ENCODE data around the gene HMGN4.

HMGN4 gene

GRCh38 chr6:26552640-26553188 is 14.5 kb downstream of the HMGN4 start:
- peak in 1 of 14 donors; percentile 48 for DNase-seq

GRCh38 chr6:26553264-26553634 is 15.1 kb downstream of the HMGN4 start:
- peak in 13 of 14 donors; percentile 27 to 79 (median 56) for DNase-seq

GRCh38 chr6:26553635-26554446 is 15.7 kb downstream of the HMGN4 start:
- DNase-seq = peak in 13 of 14 donors; percentile 9 to 79 (median 56)

GRCh38 chr6:26554447-26554696 is 16.2 kb downstream of the HMGN4 start:
- DNase-seq = no peak

- peak in 5 of 14 donors; percentile 6 to 36 (median 24) for DNase-seq
Observed at GRCh38 chr6:26554697-26555504, 16.7 kb downstream of the HMGN4 start.

GRCh38 chr6:26555505-26556262 is 17.5 kb downstream of the HMGN4 start:
- peak in 1 of 14 donors; percentile 11 for DNase-seq

- peak in 5 of 14 donors; percentile 8 to 52 (median 18) for DNase-seq
Observed at GRCh38 chr6:26556263-26557070, 18.3 kb downstream of the HMGN4 start.

GRCh38 chr6:26561533-26562466 is 23.6 kb downstream of the HMGN4 start:
- DNase-seq = no peak

GRCh38 chr6:26563488-26563887 is 25.3 kb downstream of the HMGN4 start:
- DNase-seq = no peak

GRCh38 chr6:26568601-26569432 is 30.7 kb downstream of the HMGN4 start:
- DNase-seq = peak; percentile 27 to 93 (median 85)

- DNase-seq = no peak
Observed at GRCh38 chr6:26569433-26569764, 31.2 kb downstream of the HMGN4 start.

GRCh38 chr6:26570027-26570809 is 32.1 kb downstream of the HMGN4 start:
- DNase-seq = no peak

- peak in 11 of 14 donors; percentile 5 to 72 (median 34) for DNase-seq
Observed at GRCh38 chr6:26571592-26572296, 33.6 kb downstream of the HMGN4 start.

GRCh38 chr6:26575494-26575939 is 37.4 kb downstream of the HMGN4 start:
- DNase-seq = no peak

GRCh38 chr6:26576407-26576843 is 38.3 kb downstream of the HMGN4 start:
- DNase-seq = peak in 1 of 14 donors; percentile 29

GRCh38 chr6:26576929-26577719 is 39.0 kb downstream of the HMGN4 start:
- peak in 1 of 14 donors; percentile 55 for DNase-seq

GRCh38 chr6:26577720-26578072 is 39.5 kb downstream of the HMGN4 start:
- DNase-seq = no peak

Measured in C1 segment of cervical spinal cord (tissue), 14 donors.